T-helper 2 cell treated with Interferon-gamma antibody and Interleukin-4, amounts not matched to agents 5 μg/mL and 100 μg/mL, for 36 hours (primary cell): ENCODE measurements around the gene PTPRN2.

Source experiments
- DNase-seq: peaks from one replicate; pipeline ENCODE4 v3.0.0; 2021; ENCODE audit warnings: low spot score
- H3K27ac Mint-ChIP-seq: one replicate; pipeline ENCODE4 v1.8.0; 2021; ENCODE audit warnings: mild to moderate bottlenecking, mixed read lengths
- H3K27me3 Mint-ChIP-seq: one replicate; pipeline ENCODE4 v1.8.0; 2021; ENCODE audit warnings: low read depth, mixed read lengths
- H3K36me3 Mint-ChIP-seq: one replicate; pipeline ENCODE4 v1.8.0; 2021; ENCODE audit warnings: low read depth, mixed read lengths
- H3K4me1 Mint-ChIP-seq: one replicate; pipeline ENCODE4 v1.8.0; 2021; ENCODE audit warnings: low read depth, mixed read lengths
- H3K4me3 Mint-ChIP-seq: one replicate; pipeline ENCODE4 v1.8.0; 2022; ENCODE audit warnings: mild to moderate bottlenecking, moderate library complexity, mixed read lengths
- H3K9me3 Mint-ChIP-seq: one replicate; pipeline ENCODE4 v1.8.0; 2021; ENCODE audit warnings: mixed read lengths

Gene PTPRN2

DNA sequence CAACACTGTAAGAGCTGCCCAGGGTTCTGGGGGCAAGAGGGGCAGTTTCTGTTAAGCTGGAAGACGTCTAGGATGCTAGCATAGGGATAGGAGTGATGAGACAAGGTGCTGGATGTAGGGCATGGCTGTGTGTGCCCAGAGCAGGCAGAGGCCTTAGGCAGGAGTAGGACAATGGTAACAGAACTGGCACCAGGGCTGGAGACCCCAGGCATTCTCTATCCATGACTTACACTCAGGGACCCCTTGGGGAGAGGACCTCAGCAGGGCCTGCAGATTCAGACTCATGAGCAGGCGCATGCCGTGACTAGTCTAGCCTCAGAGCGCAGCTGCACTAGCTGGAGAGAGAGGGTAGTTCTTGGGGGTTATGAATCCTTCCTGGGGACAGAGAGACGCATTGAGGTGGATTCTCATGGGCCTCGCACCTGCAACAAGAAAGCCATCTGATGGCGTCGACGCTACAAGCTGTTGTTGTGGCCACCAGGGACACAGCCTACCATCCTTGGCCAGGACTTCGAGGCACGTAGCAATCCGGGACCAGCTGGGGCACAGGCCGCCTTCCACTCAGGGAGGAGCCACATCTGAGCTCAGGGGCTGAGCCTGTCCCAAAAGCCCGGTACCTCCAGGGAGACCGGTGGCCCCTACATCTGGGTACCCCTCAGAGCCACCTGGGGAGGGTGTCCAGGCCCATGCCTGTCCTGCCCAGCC, 474.1 kb downstream of the PTPRN2 start:
- Mint-ChIP-seq H3K4me3 (no peak overlapping the region), H3K36me3 (no peaks in the 10 kb centered on the region), H3K4me1 (no peaks in the 10 kb centered on the region), H3K27ac (no peak overlapping the region), H3K27me3 (no peaks in the 10 kb centered on the region), H3K9me3 (peaks cover 48% of the 10 kb centered on the region)
- no peak for DNase-seq

DNA sequence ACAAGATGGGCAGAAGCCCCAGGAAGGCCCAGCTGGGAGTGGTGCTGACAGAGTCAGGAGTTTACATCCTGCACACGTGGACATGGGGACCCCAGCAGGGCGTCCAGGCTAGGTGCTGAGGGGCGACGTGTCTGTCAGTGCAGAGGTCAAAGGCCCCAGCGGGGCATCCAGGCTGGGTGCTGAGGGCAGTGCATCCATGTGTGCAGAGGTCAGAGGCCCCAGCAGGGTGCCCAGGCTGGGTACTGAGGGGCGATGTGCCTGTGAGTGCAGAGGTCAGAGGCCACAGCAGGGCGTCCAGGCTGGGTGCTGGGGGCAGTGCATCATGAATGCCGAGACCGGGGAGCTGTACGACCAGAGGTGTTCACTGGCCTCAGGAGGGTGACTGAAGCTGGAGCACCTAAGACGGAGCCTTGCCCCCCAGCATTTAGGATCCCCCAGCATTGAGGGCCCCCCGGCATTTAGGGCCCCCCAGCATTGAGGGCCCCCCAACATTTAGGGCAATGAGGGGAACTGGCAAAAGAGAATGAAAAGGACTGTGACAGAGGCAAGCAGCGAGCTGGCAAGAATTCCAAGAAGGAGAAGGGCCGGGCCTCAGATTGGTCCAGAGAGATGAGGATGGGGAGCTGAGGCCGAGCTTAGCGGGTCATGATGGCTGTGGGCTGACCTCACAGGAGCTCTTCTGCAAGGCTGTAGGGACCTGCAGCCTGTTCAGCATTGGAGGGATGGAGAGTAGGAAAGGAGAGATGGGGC, 474.9 kb downstream of the PTPRN2 start:
- no peak overlapping the region for H3K4me3 Mint-ChIP-seq
- no peak for DNase-seq
- H3K27me3 Mint-ChIP-seq, result no peaks in the 10 kb centered on the region
- H3K4me1 Mint-ChIP-seq, result no peaks in the 10 kb centered on the region
- no peaks in the 10 kb centered on the region for H3K36me3 Mint-ChIP-seq
- H3K27ac Mint-ChIP-seq, result no peak overlapping the region
- peaks cover 55% of the 10 kb centered on the region for H3K9me3 Mint-ChIP-seq

DNA sequence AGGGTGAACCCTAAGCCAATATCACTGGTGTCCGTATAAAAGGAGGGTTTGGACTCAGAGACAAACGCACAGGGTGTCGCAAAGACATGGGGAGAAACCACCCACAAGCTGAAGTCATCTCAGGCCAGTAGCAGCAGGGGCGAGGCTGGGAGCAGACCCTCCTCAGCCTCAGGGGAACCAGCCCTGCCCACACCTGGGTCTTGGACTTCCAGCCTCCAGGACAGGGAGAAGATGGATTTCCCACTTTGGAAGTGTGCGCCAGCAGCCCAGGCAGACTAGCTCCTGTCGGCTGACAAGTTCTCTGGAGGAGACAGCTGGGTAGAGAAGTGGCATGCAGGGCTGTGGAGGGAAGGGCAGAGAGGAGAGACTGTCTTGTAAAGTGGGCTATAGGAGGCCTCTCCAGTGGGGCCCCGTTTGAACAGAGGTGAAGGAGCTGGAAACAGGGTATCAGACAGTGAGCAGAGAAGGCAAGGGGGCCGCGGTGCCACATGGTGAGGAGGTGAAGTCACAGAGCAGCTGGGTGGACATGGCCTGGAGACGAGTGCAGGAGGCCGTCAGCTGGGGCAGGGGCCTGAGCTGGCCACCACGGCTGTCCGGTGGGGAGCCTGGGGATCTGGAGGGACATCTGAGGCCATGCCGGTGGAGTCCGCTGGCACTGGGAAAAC, 475.6 kb downstream of the PTPRN2 start:
- Mint-ChIP-seq H3K36me3 (no peaks in the 10 kb centered on the region), H3K9me3 (peaks cover 50% of the 10 kb centered on the region), H3K4me3 (no peak overlapping the region), H3K27ac (no peak overlapping the region), H3K27me3 (no peaks in the 10 kb centered on the region), H3K4me1 (no peaks in the 10 kb centered on the region)
- no peak for DNase-seq

- H3K9me3 Mint-ChIP-seq, result peaks cover 46% of the 10 kb centered on the region
- H3K4me1 Mint-ChIP-seq, result no peaks in the 10 kb centered on the region
- H3K36me3 Mint-ChIP-seq, result no peaks in the 10 kb centered on the region
- H3K27me3 Mint-ChIP-seq, result no peaks in the 10 kb centered on the region
- no peak overlapping the region for H3K4me3 Mint-ChIP-seq
- no peak overlapping the region for H3K27ac Mint-ChIP-seq
- no peak for DNase-seq
Observed at GRCh38 chr7:158111049-158111751, 476.4 kb downstream of the PTPRN2 start.

DNA sequence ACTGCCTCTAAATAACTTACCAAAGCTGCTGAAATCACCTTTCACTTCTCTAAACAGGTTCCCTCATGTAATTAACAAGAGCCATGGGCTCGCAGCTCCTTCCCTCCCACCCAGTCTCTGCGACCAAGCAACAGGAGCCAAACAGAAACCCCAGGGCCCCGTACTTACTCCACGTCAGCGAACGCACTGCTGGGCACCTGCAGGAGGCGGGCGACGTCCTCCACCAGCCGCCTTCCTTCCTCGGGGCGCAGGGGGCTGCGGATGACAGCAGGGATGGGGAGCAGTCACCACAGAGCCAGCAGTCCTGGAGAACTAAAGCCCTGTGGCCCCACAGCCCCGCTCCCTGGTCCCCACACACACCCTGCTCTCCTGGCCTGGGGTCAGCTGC, 477.0 kb downstream of the PTPRN2 start:
- Mint-ChIP-seq H3K4me3 (no peak overlapping the region), H3K27ac (no peak overlapping the region), H3K36me3 (no peaks in the 10 kb centered on the region), H3K27me3 (no peaks in the 10 kb centered on the region), H3K9me3 (peaks cover 46% of the 10 kb centered on the region), H3K4me1 (no peaks in the 10 kb centered on the region)
- no peak for DNase-seq

GRCh38 chr7:158110034-158110590, 477.5 kb downstream of the PTPRN2 start:
- Mint-ChIP-seq H3K27ac (no peak overlapping the region), H3K9me3 (peaks cover 41% of the 10 kb centered on the region), H3K27me3 (no peaks in the 10 kb centered on the region), H3K4me3 (no peak overlapping the region), H3K4me1 (no peaks in the 10 kb centered on the region), H3K36me3 (no peaks in the 10 kb centered on the region)
- DNase-seq, result no peak

GRCh38 chr7:158109364-158110033, 478.1 kb downstream of the PTPRN2 start:
- no peak for DNase-seq

GRCh38 chr7:158108646-158109293, 478.9 kb downstream of the PTPRN2 start:
- Mint-ChIP-seq H3K9me3 (peaks cover 32% of the 10 kb centered on the region), H3K4me3 (no peak overlapping the region), H3K27me3 (no peaks in the 10 kb centered on the region), H3K4me1 (no peaks in the 10 kb centered on the region), H3K36me3 (no peaks in the 10 kb centered on the region), H3K27ac (no peak overlapping the region)
- no peak for DNase-seq

More at GRCh38 chr7:158109364-158110033, 478.1 kb downstream of the PTPRN2 start:
- H3K36me3 Mint-ChIP-seq, result no peaks in the 10 kb centered on the region
- H3K4me3 Mint-ChIP-seq, result no peak overlapping the region
- no peaks in the 10 kb centered on the region for H3K4me1 Mint-ChIP-seq
- H3K27ac Mint-ChIP-seq, result no peak overlapping the region
- H3K9me3 Mint-ChIP-seq, result peaks cover 35% of the 10 kb centered on the region
- no peaks in the 10 kb centered on the region for H3K27me3 Mint-ChIP-seq

DNA sequence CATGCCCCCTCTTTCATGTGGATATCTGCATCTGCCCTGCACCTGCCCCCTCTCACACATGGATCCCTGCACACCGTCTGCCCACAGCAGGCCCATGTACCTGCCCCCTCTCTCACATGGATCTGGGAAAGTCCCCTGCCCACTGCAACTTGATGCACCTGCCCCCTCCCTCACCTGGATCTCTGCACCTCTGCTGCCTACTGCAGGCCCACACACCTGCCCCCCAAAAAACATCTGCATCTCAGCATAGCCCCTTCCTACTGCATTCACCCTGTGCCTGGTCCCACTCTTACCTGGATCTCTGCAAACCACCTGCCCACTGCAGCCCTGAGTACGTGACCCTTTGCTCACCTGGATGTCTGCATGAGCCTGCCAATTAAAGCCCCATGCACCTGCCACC, 479.8 kb downstream of the PTPRN2 start:
- H3K4me3 Mint-ChIP-seq, result no peak overlapping the region
- no peak overlapping the region for H3K27ac Mint-ChIP-seq
- H3K27me3 Mint-ChIP-seq, result no peaks in the 10 kb centered on the region
- H3K4me1 Mint-ChIP-seq, result no peaks in the 10 kb centered on the region
- no peak for DNase-seq
- no peaks in the 10 kb centered on the region for H3K36me3 Mint-ChIP-seq
- peaks cover 32% of the 10 kb centered on the region for H3K9me3 Mint-ChIP-seq

- Mint-ChIP-seq H3K4me3 (no peak overlapping the region), H3K27me3 (no peaks in the 10 kb centered on the region), H3K9me3 (peaks cover 25% of the 10 kb centered on the region), H3K4me1 (no peaks in the 10 kb centered on the region), H3K36me3 (no peaks in the 10 kb centered on the region), H3K27ac (no peak overlapping the region)
- no peak for DNase-seq
Observed at GRCh38 chr7:158106272-158106671, 481.4 kb downstream of the PTPRN2 start.

- H3K9me3 Mint-ChIP-seq, result peaks cover 14% of the 10 kb centered on the region
- H3K27ac Mint-ChIP-seq, result no peak overlapping the region
Observed at GRCh38 chr7:158103378-158103777, 484.2 kb downstream of the PTPRN2 start.

DNA sequence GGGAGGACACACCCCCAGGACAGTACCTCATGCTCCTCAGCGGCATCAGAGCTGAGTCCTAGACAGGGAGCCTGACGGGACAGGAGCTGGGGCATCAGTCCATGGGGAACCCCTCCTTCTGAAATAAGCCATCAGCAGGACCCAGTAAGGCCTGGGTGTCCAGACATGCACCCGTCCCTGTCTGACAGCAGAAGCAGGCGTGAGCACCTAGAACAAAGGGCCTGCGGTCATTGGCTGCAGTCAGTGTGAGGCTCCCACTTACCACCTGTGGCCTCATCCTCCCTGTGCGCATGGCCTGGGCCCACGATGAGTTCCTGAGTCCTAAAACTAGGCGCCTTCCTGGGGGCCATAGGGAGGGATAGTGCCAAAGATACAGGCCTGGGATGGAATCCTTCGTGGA, 484.7 kb downstream of the PTPRN2 start:
- H3K4me3 Mint-ChIP-seq, result no peak overlapping the region
- H3K27me3 Mint-ChIP-seq, result no peaks in the 10 kb centered on the region
- H3K27ac Mint-ChIP-seq, result no peak overlapping the region
- no peak for DNase-seq
- H3K36me3 Mint-ChIP-seq, result no peaks in the 10 kb centered on the region
- H3K9me3 Mint-ChIP-seq, result peaks cover 9% of the 10 kb centered on the region
- H3K4me1 Mint-ChIP-seq, result no peaks in the 10 kb centered on the region

More at GRCh38 chr7:158103378-158103777, 484.2 kb downstream of the PTPRN2 start:
- no peak overlapping the region for H3K4me3 Mint-ChIP-seq
- no peaks in the 10 kb centered on the region for H3K36me3 Mint-ChIP-seq
- no peaks in the 10 kb centered on the region for H3K4me1 Mint-ChIP-seq
- no peak for DNase-seq
- H3K27me3 Mint-ChIP-seq, result no peaks in the 10 kb centered on the region
